Loucy (cell line): ENCODE data around the gene CEP57L1.

Source experiments
- CTCF ChIP-seq: fragments of 200-600 bp; sonication (generic); conservative IDR thresholded peaks from 2 replicates; pipeline ENCODE4 v1.5.1; 2014; ENCODE audit warnings: mild to moderate bottlenecking, antibody characterized with exemption, low read length
- EZH2phosphoT487 ChIP-seq: fragments of 200-600 bp; IDR thresholded peaks from 2 replicates; pipeline ENCODE4 v1.6.1; 2018; ENCODE audit warnings: antibody characterized with exemption, mild to moderate bottlenecking, moderate library complexity, borderline replicate concordance

GRCh38 chr6:109059571-109060021 is 35.7 kb upstream of the CEP57L1 start:
- TF ChIP-seq CTCF (no peak), EZH2phosphoT487 (no peak)
